CD14-positive monocyte (primary cell): Measurements from ENCODE around the gene UNKL. TPM values are rescaled to one million over a fixed set of nuclear protein-coding genes. Genes with fewer than 3 reads are reported as not detected.

ENCODE experiments used
- DNase-seq, 3 donors: peaks; one replicate each; pipeline ENCODE4 v3.0.0-alpha.2; 2011 to 2022
- H2AFZ ChIP-seq: 2 replicates; pipeline ENCODE4 v1.6.0; 2012; ENCODE audit warnings: mild to moderate bottlenecking, low read depth, low read length, inconsistent platforms; ENCODE audit not compliant: insufficient read depth, poor library complexity, severe bottlenecking
- H3K27ac ChIP-seq, 2 donors: 1 replicate in 1 of 2; 2 replicates in 1 of 2; pipeline ENCODE4 v1.5.1; 2012 to 2013; ENCODE audit warnings: low read length in 2 of 2, control low read depth in 1 of 2, inconsistent platforms in 1 of 2, low read depth in 1 of 2, mild to moderate bottlenecking in 1 of 2
- H3K27me3 ChIP-seq, 2 donors: one replicate each; pipeline versions ENCODE4 v1.6.0 to v1.6.1; 2011 to 2013; ENCODE audit warnings: low read length in 2 of 2; ENCODE audit not compliant: control insufficient read depth in 2 of 2, insufficient read depth in 2 of 2
- H3K36me3 ChIP-seq, 2 donors: replicated peaks in 1 of 2; 1 replicate in 1 of 2; 2 replicates in 1 of 2; pipeline versions ENCODE4 v1.5.1 to v1.6.1; 2012 to 2013; ENCODE audit warnings: low read length in 2 of 2, control low read depth in 1 of 2, inconsistent platforms in 1 of 2, mild to moderate bottlenecking in 1 of 2; ENCODE audit not compliant: insufficient read depth in 2 of 2, control insufficient read depth in 1 of 2
- H3K4me1 ChIP-seq, 2 donors: 1 replicate in 1 of 2; 2 replicates in 1 of 2; pipeline versions ENCODE4 v1.5.1 to v1.6.1; 2012 to 2013; ENCODE audit warnings: low read length in 2 of 2, control low read depth in 1 of 2, inconsistent platforms in 1 of 2, mild to moderate bottlenecking in 1 of 2, moderate library complexity in 1 of 2; ENCODE audit not compliant: insufficient read depth in 2 of 2, control insufficient read depth in 1 of 2
- H3K4me2 ChIP-seq: replicated peaks from 2 replicates; pipeline ENCODE3; 2012; ENCODE audit warnings: low read length, moderate library complexity, mild to moderate bottlenecking; ENCODE audit not compliant: poor library complexity, severe bottlenecking; ENCODE audit errors: extremely low read depth
- H3K4me3 ChIP-seq, 3 experiments: fragments of 200-600 bp in 1 of 3; sonication (generic) in 1 of 3; replicated peaks in 1 of 3; 1 replicate in 2 of 3; 2 replicates in 1 of 3; pipeline ENCODE4 v1.5.1; 2011 to 2013; ENCODE audit warnings: low read length in 3 of 3, mild to moderate bottlenecking in 3 of 3, control low read depth in 2 of 3, low read depth in 2 of 3, inconsistent platforms in 1 of 3, moderate library complexity in 1 of 3
- H3K79me2 ChIP-seq: 2 replicates; pipeline ENCODE4 v1.6.0; 2012; ENCODE audit warnings: mild to moderate bottlenecking, control low read depth, inconsistent platforms, low read length, moderate library complexity; ENCODE audit not compliant: insufficient read depth
- H3K9ac ChIP-seq: 2 replicates; pipeline ENCODE4 v1.6.0; 2017; ENCODE audit warnings: low read length, mild to moderate bottlenecking; ENCODE audit not compliant: insufficient read depth, poor library complexity, severe bottlenecking
- H3K9me3 ChIP-seq, 2 donors: replicated peaks in 1 of 2; 1 replicate in 1 of 2; 2 replicates in 1 of 2; pipeline versions ENCODE4 v1.5.1 to v1.6.1; 2012 to 2013; ENCODE audit warnings: low read length in 2 of 2, control low read depth in 1 of 2; ENCODE audit not compliant: control insufficient read depth in 1 of 2, insufficient read depth in 1 of 2
- H4K20me1 ChIP-seq: 2 replicates; pipeline ENCODE4 v1.6.0; 2012; ENCODE audit warnings: mild to moderate bottlenecking, low read length, control low read depth, moderate library complexity; ENCODE audit not compliant: insufficient read depth
- H3K27ac Mint-ChIP-seq, 7 donors: one replicate each; pipeline ENCODE4 v1.8.0; 2020; ENCODE audit warnings: mild to moderate bottlenecking in 7 of 7, mixed read lengths in 7 of 7, moderate library complexity in 6 of 7, inconsistent platforms in 2 of 7
- H3K27me3 Mint-ChIP-seq, 3 donors: one replicate each; pipeline ENCODE4 v1.8.0; 2021 to 2022; ENCODE audit warnings: low read depth in 3 of 3, mild to moderate bottlenecking in 3 of 3, mixed read lengths in 3 of 3, moderate library complexity in 3 of 3, inconsistent platforms in 1 of 3
- H3K36me3 Mint-ChIP-seq, 2 donors: one replicate each; pipeline ENCODE4 v1.8.0; 2020; ENCODE audit warnings: mixed read lengths in 2 of 2, inconsistent platforms in 1 of 2, mild to moderate bottlenecking in 1 of 2
- H3K4me1 Mint-ChIP-seq: one replicate; pipeline ENCODE4 v1.8.0; 2020; ENCODE audit warnings: mild to moderate bottlenecking, mixed read lengths
- H3K4me3 Mint-ChIP-seq, 2 donors: one replicate each; pipeline ENCODE4 v1.8.0; 2020; ENCODE audit warnings: mild to moderate bottlenecking in 2 of 2, mixed read lengths in 2 of 2, moderate library complexity in 1 of 2
- H3K9me3 Mint-ChIP-seq, 7 donors: one replicate each; pipeline ENCODE4 v1.8.0; 2020 to 2022; ENCODE audit warnings: mixed read lengths in 7 of 7, mild to moderate bottlenecking in 6 of 7, moderate library complexity in 6 of 7, inconsistent platforms in 2 of 7
- WGBS: methylation state at CpG from one replicate; pipeline ENCODE4 v1.1.5; 2013; ENCODE audit warnings: missing lambda C conversion rate; ENCODE audit not compliant: insufficient coverage; 5-methylcytosine and 5-hydroxymethylcytosine counted together
- intact Hi-C, 2 donors: fragments of 100-400 bp; cut with micrococcal nuclease; formaldehyde crosslinking; loops; one replicate each; pipeline versions ENCODE4 v1.15.0 to v1.15.1; 2023
- polyA plus RNA-seq, 3 donors: library from polyadenylated mRNA; depleted of rRNA in 1 of 3; unstranded in 2 of 3; stranded (reverse) in 1 of 3; fragments of 300-500 nt in 2 of 3; fragments of >200 nt in 1 of 3; fragmentation: Illumina TruSeq in 2 of 3; gene quantifications; 1 replicate in 2 of 3; 2 replicates in 1 of 3; pipeline ENCODE4 v1.2.3, GENCODE V29; 2012 to 2021
- TF ChIP-seq, protein P1 (sequence below): fragments of 200-600 bp; IDR thresholded peaks from one replicate; pipeline ENCODE4 v1.8.0; 2022; ENCODE audit warnings: antibody characterized with exemption, mild to moderate bottlenecking

UNKL gene
- polyA plus RNA-seq, 3 donors = 1.2 to 19.9 (median 2.2) TPM

DNA sequence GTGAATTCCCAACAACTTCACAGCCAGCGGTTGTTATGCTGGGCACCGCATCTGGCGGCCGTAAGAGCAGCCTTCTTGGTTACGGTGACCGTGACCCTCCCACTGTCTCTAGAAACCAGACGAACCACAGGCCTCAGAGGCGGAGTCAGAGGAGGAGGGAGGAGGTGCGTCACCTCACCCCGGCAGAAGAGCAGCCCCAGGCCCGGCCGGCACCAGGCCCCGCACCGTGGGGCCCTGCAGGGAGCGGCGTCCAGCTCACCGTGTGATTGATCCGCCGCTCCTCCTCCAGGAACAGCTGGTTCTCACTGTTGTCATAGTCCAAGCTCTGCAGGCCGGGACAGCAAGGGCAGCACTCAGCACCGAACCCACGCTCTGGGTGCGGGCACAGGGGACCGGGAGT is 46.6 kb upstream of the UNKL start:
- Mint-ChIP-seq H3K27me3 (peaks cover 0 to 3% (median 0%) of the 10 kb centered on the region in 3 donors), H3K4me1 (no peaks in the 10 kb centered on the region), H3K9me3 (no peaks in the 10 kb centered on the region), H3K27ac (peak overlapping the region in 1 of 7 donors; percentile 86), H3K4me3 (no peak overlapping the region), H3K36me3 (peaks cover 54 to 83% of the 10 kb centered on the region in 2 donors)
- no peaks in the 10 kb centered on the region for H3K4me1 ChIP-seq
- H3K36me3 ChIP-seq = peaks cover 73 to 96% of the 10 kb centered on the region in 2 donors
- H3K9me3 ChIP-seq = no peaks in the 10 kb centered on the region
- H2AFZ ChIP-seq = no peak overlapping the region
- H4K20me1 ChIP-seq = peaks cover 83% of the 10 kb centered on the region
- no peak overlapping the region for H3K9ac ChIP-seq
- no peak for DNase-seq
- no peak overlapping the region for H3K4me3 ChIP-seq
- TF ChIP-seq, protein P1, sequence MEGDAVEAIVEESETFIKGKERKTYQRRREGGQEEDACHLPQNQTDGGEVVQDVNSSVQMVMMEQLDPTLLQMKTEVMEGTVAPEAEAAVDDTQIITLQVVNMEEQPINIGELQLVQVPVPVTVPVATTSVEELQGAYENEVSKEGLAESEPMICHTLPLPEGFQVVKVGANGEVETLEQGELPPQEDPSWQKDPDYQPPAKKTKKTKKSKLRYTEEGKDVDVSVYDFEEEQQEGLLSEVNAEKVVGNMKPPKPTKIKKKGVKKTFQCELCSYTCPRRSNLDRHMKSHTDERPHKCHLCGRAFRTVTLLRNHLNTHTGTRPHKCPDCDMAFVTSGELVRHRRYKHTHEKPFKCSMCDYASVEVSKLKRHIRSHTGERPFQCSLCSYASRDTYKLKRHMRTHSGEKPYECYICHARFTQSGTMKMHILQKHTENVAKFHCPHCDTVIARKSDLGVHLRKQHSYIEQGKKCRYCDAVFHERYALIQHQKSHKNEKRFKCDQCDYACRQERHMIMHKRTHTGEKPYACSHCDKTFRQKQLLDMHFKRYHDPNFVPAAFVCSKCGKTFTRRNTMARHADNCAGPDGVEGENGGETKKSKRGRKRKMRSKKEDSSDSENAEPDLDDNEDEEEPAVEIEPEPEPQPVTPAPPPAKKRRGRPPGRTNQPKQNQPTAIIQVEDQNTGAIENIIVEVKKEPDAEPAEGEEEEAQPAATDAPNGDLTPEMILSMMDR = no peak
- 94% methylated on average over 16 of the region's 24 CpGs for WGBS
- H3K79me2 ChIP-seq = peaks cover 58% of the 10 kb centered on the region
- H3K27ac ChIP-seq = no peak overlapping the region
- intact Hi-C loops = no loop called here
- H3K4me2 ChIP-seq = no peak overlapping the region
- no peaks in the 10 kb centered on the region for H3K27me3 ChIP-seq

DNA sequence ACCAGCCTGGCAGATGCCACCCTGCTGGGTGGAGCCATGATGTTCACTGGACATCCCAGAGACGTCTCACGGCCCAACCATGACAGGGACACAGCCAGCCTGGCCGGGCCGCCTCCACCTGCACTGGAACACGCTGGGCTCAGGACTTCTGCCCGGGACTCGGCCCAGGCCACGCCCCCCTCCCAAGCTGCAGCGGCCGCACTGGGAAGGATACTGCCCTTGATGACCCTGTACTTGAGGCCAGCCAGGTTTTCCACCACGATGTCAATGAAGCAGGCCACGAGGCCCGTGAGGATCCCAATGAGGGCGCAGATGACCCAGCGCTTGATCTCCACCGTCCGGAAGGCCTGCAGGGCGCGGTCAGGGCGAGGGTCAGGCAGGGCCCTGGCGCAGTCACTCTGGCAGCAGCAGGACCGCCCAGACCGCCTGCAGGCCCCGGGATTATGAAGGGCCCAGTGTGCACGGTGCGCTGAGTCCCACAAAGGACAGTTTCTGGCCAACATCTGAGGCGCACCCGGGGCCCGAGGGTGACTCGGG is 46.2 kb upstream of the UNKL start:
- TF ChIP-seq, protein P1 = no peak
- no peaks in the 10 kb centered on the region for H3K4me1 ChIP-seq
- H3K4me3 ChIP-seq = no peak overlapping the region
- no peak overlapping the region for H3K4me3 Mint-ChIP-seq
- H3K4me1 Mint-ChIP-seq = no peaks in the 10 kb centered on the region
- no peaks in the 10 kb centered on the region for H3K27me3 ChIP-seq
- H3K27me3 Mint-ChIP-seq = peaks cover 0 to 3% (median 0%) of the 10 kb centered on the region in 3 donors
- H3K27ac Mint-ChIP-seq = peak overlapping the region in 2 of 7 donors; percentile 32 to 66
- intact Hi-C loops = no loop called here
- H3K4me2 ChIP-seq = no peak overlapping the region
- H3K36me3 ChIP-seq = peaks cover 74 to 96% of the 10 kb centered on the region in 2 donors
- H3K9me3 Mint-ChIP-seq = no peaks in the 10 kb centered on the region
- H2AFZ ChIP-seq = no peak overlapping the region
- H3K79me2 ChIP-seq = peaks cover 53% of the 10 kb centered on the region
- peaks cover 58 to 87% of the 10 kb centered on the region in 2 donors for H3K36me3 Mint-ChIP-seq
- WGBS = 97% methylated on average over 24 of the region's 30 CpGs
- no peak for DNase-seq
- H3K9ac ChIP-seq = no peak overlapping the region
- H4K20me1 ChIP-seq = peaks cover 83% of the 10 kb centered on the region
- H3K27ac ChIP-seq = no peak overlapping the region
- H3K9me3 ChIP-seq = no peaks in the 10 kb centered on the region
